Small intestine (tissue), 16 donors: Measurements from ENCODE around the gene GADD45GIP1. TPM values are rescaled to one million over a fixed set of nuclear protein-coding genes. Genes with fewer than 3 reads are reported as not detected.

Experiments
- DNase-seq, 2 donors: peaks; one replicate each; pipeline versions ENCODE4 v3.0.0 to v3.0.0-alpha.2; 2013
- FAIRE-seq: peaks from 2 replicates; lab custom pipeline; 2012; peaks lifted over from hg19 to GRCh38; lab: Jason Lieb, UNC
- H3K27ac ChIP-seq, 3 donors: one replicate each; pipeline ENCODE4 v1.5.1; 2013; ENCODE audit warnings: low read length in 2 of 3, mild to moderate bottlenecking in 2 of 3, control low read depth in 1 of 3, inconsistent platforms in 1 of 3, low read depth in 1 of 3, moderate library complexity in 1 of 3
- H3K27me3 ChIP-seq, 3 donors: one replicate each; pipeline ENCODE4 v1.6.1; 2013; ENCODE audit warnings: low read length in 3 of 3, inconsistent platforms in 1 of 3; ENCODE audit not compliant: control insufficient read depth in 3 of 3, insufficient read depth in 3 of 3
- H3K36me3 ChIP-seq, 3 donors: one replicate each; pipeline ENCODE4 v1.6.1; 2013; ENCODE audit warnings: low read length in 3 of 3, inconsistent platforms in 1 of 3, low read depth in 1 of 3, mild to moderate bottlenecking in 1 of 3, moderate library complexity in 1 of 3; ENCODE audit not compliant: control insufficient read depth in 3 of 3, insufficient read depth in 2 of 3
- H3K4me1 ChIP-seq, 3 donors: one replicate each; pipeline ENCODE4 v1.6.1; 2013; ENCODE audit warnings: low read length in 2 of 3, inconsistent platforms in 1 of 3, low read depth in 1 of 3, mild to moderate bottlenecking in 1 of 3, moderate library complexity in 1 of 3; ENCODE audit not compliant: control insufficient read depth in 3 of 3, insufficient read depth in 2 of 3
- H3K4me3 ChIP-seq, 3 donors: one replicate each; pipeline ENCODE4 v1.5.1; 2013; ENCODE audit warnings: low read length in 3 of 3, control low read depth in 1 of 3, inconsistent platforms in 1 of 3, low read depth in 1 of 3, mild to moderate bottlenecking in 1 of 3, moderate library complexity in 1 of 3
- H3K9me3 ChIP-seq, 2 donors: one replicate each; pipeline ENCODE4 v1.6.1; 2013; ENCODE audit warnings: low read depth in 1 of 2, low read length in 1 of 2; ENCODE audit not compliant: control insufficient read depth in 2 of 2, insufficient read depth in 1 of 2
- WGBS, 3 donors: extraction: QIAGEN DNeasy Blood & Tissue Kit; methylation state at CpG; one replicate each; pipeline ENCODE4 v1.1.7; 2013; 5-methylcytosine and 5-hydroxymethylcytosine counted together
- long read RNA-seq, 10 donors: transcript quantifications; one replicate each; lab custom pipeline, GENCODE V29; 2026
- polyA plus RNA-seq, 4 donors: library from polyadenylated mRNA; stranded (reverse) in 3 of 4; unstranded in 1 of 4; fragments of 200-250 nt in 3 of 4; fragments of 120-200 nt in 1 of 4; gene quantifications; one replicate each; pipeline versions ENCODE4 v1.2.1 to v1.2.3, GENCODE V29; 2013
- donor health status: healthy with polysubstance abuse.
- donor health status: control.
- donor health status: control.
- donor health status: Bipolar disorder and iron deficiency.
- donor health status: healthy.

Gene GADD45GIP1
- polyA plus RNA-seq, result 10 to 100 TPM; 27.0 to 42.2 (median 36.1) TPM
- long read RNA-seq, donor 1, result 0 reads
- long read RNA-seq, donor 2, transcript GADD45GIP1-201 (2 exons, 1,782 nt), result major isoform, 21 of 21 reads
- long read RNA-seq, donor 2, partial matches to known transcripts, result 0 of 21 reads
- long read RNA-seq, donor 2, other reads (novel, unspliced or antisense), result 0 of 21 reads
- long read RNA-seq, donor 3, transcript GADD45GIP1-201 (2 exons, 1,782 nt), result major isoform, 35 of 45 reads
- long read RNA-seq, donor 3, partial matches to known transcripts, result 10 of 45 reads
- long read RNA-seq, donor 3, other reads (novel, unspliced or antisense), result 0 of 45 reads
- long read RNA-seq, donor 4, partial matches to known transcripts, result 0 of 1 reads
- long read RNA-seq, donor 4, other reads (novel, unspliced or antisense), result 0 of 1 reads
- long read RNA-seq, donor 5, transcript GADD45GIP1-201 (2 exons, 1,782 nt), result major isoform, 11 of 11 reads
- long read RNA-seq, donor 5, partial matches to known transcripts, result 0 of 11 reads
- long read RNA-seq, donor 5, other reads (novel, unspliced or antisense), result 0 of 11 reads
- long read RNA-seq, donor 6, transcript GADD45GIP1-201 (2 exons, 1,782 nt), result major isoform, 25 of 129 reads
- long read RNA-seq, donor 6, partial matches to known transcripts, result 57 of 129 reads
- long read RNA-seq, donor 6, other reads (novel, unspliced or antisense), result 47 of 129 reads
- long read RNA-seq, donor 7, transcript GADD45GIP1-201 (2 exons, 1,782 nt), result major isoform, 91 of 97 reads
- long read RNA-seq, donor 7, partial matches to known transcripts, result 0 of 97 reads
- long read RNA-seq, donor 7, other reads (novel, unspliced or antisense), result 6 of 97 reads
- long read RNA-seq, donor 8, transcript GADD45GIP1-201 (2 exons, 1,782 nt), result major isoform, 9 of 9 reads
- long read RNA-seq, donor 8, partial matches to known transcripts, result 0 of 9 reads
- long read RNA-seq, donor 8, other reads (novel, unspliced or antisense), result 0 of 9 reads
- long read RNA-seq, donor 9, transcript GADD45GIP1-201 (2 exons, 1,782 nt), result major isoform, 15 of 15 reads
- long read RNA-seq, donor 9, partial matches to known transcripts, result 0 of 15 reads
- long read RNA-seq, donor 9, other reads (novel, unspliced or antisense), result 0 of 15 reads
- long read RNA-seq, donor 10, transcript GADD45GIP1-201 (2 exons, 1,782 nt), result major isoform, 66 of 66 reads
- long read RNA-seq, donor 10, partial matches to known transcripts, result 0 of 66 reads
- long read RNA-seq, donor 10, other reads (novel, unspliced or antisense), result 0 of 66 reads

GRCh38 chr19:12956446-12957388, at the start of gene GADD45GIP1:
GADD45GIP1 (minus strand) TSS chr19:12957223; CDS start chr19:12957212, 11 bp downstream.
- no peaks in the 10 kb centered on the region for H3K9me3 ChIP-seq
- FAIRE-seq, result no peak
- WGBS, 3 donors, result 1 to 3% (median 3%) methylated on average over 81 to 84 of the region's 84 CpGs

GRCh38 chr19:13005861-13006370, 48.9 kb upstream of the GADD45GIP1 start:
- H3K36me3 ChIP-seq, result peaks cover 0 to 3% (median 0%) of the 10 kb centered on the region in 3 donors
- 40 to 62% (median 62%) methylated on average over 12 of the region's 12 CpGs for WGBS, 3 donors
- H3K9me3 ChIP-seq, result no peaks in the 10 kb centered on the region
- H3K27me3 ChIP-seq, result peaks cover 0 to 86% (median 16%) of the 10 kb centered on the region in 3 donors
- FAIRE-seq, result no peak
- no peak overlapping the region for H3K27ac ChIP-seq
- H3K4me1 ChIP-seq, result peaks cover 0 to 3% (median 0%) of the 10 kb centered on the region in 3 donors
- DNase-seq, result no peak
- H3K4me3 ChIP-seq, result no peak overlapping the region

More at GRCh38 chr19:12956446-12957388, at the start of gene GADD45GIP1:
- H3K36me3 ChIP-seq, result peaks cover 3 to 39% (median 8%) of the 10 kb centered on the region in 3 donors
- H3K27me3 ChIP-seq, result no peaks in the 10 kb centered on the region
- peaks cover 0 to 6% (median 0%) of the 10 kb centered on the region in 3 donors for H3K4me1 ChIP-seq
- peak; percentile 77 to 90 for DNase-seq
- H3K4me3 ChIP-seq, result peak within 1 kb of the TSS; percentile 70 to 91 (median 85)
- peak within 1 kb of the TSS; percentile 88 to 89 (median 89) for H3K27ac ChIP-seq

GRCh38 chr19:13005253-13005652, 48.2 kb upstream of the GADD45GIP1 start:
- no peaks in the 10 kb centered on the region for H3K9me3 ChIP-seq
- no peak for DNase-seq
- WGBS, 3 donors, result 85 to 87% (median 86%) methylated on average over 4 of the region's 4 CpGs
- no peak for FAIRE-seq
- peaks cover 0 to 3% (median 0%) of the 10 kb centered on the region in 3 donors for H3K4me1 ChIP-seq
- peak overlapping the region in 1 of 3 donors; percentile 11 for H3K27ac ChIP-seq
- H3K4me3 ChIP-seq, result no peak overlapping the region
- peaks cover 0 to 84% (median 10%) of the 10 kb centered on the region in 3 donors for H3K27me3 ChIP-seq
- H3K36me3 ChIP-seq, result peaks cover 0 to 3% (median 0%) of the 10 kb centered on the region in 3 donors

GRCh38 chr19:13004273-13004672, 47.2 kb upstream of the GADD45GIP1 start:
- DNase-seq, result peak in 1 of 2 donors; percentile 74
- no peak for FAIRE-seq
- H3K4me3 ChIP-seq, result no peak overlapping the region
- peaks cover 0 to 8% (median 0%) of the 10 kb centered on the region in 3 donors for H3K36me3 ChIP-seq
- peaks cover 0 to 3% (median 0%) of the 10 kb centered on the region in 3 donors for H3K4me1 ChIP-seq
- 14 to 62% (median 32%) methylated on average over 7 of the region's 7 CpGs for WGBS, 3 donors
- peaks cover 0 to 83% (median 3%) of the 10 kb centered on the region in 3 donors for H3K27me3 ChIP-seq
- H3K9me3 ChIP-seq, result no peaks in the 10 kb centered on the region
- no peak overlapping the region for H3K27ac ChIP-seq

- Histone ChIP-seq H3K4me1 (peaks cover 0 to 3% (median 0%) of the 10 kb centered on the region in 3 donors), H3K36me3 (peaks cover 0 to 5% (median 0%) of the 10 kb centered on the region in 3 donors), H3K27ac (peak overlapping the region in 1 of 3 donors; percentile 3), H3K9me3 (no peaks in the 10 kb centered on the region), H3K27me3 (peaks cover 0 to 81% (median 0%) of the 10 kb centered on the region in 3 donors), H3K4me3 (no peak overlapping the region)
- 75 to 87% (median 84%) methylated on average over 15 of the region's 15 CpGs for WGBS, 3 donors
- FAIRE-seq, result no peak
- no peak for DNase-seq
These were observed 46.1 kb upstream of the GADD45GIP1 start for GRCh38 chr19:13003081-13003480.

GRCh38 chr19:13002166-13002898, 45.3 kb upstream of the GADD45GIP1 start:
- no peak for DNase-seq

More at GRCh38 chr19:13002166-13002898, 45.3 kb upstream of the GADD45GIP1 start:
- Histone ChIP-seq H3K27ac (peak overlapping the region in 2 of 3 donors; percentile 45 to 70), H3K36me3 (peaks cover 0 to 5% (median 0%) of the 10 kb centered on the region in 3 donors), H3K4me1 (peaks cover 0 to 2% (median 0%) of the 10 kb centered on the region in 3 donors), H3K27me3 (peaks cover 0 to 83% (median 0%) of the 10 kb centered on the region in 3 donors), H3K4me3 (no peak overlapping the region), H3K9me3 (no peaks in the 10 kb centered on the region)
- 63 to 82% (median 80%) methylated on average over 18 to 29 of the region's 29 CpGs for WGBS, 3 donors
- FAIRE-seq, result no peak
